Panc1 (cell line): ENCODE measurements around the gene GCFC2. TPM values are rescaled to one million over a fixed set of nuclear protein-coding genes. Genes with fewer than 3 reads are reported as not detected.

Source experiments
- ATAC-seq: fragments of 200-7000 bp; cut with Tn5 transposase; 2 replicates; pipeline ENCODE4 v1.9.1; 2020; ENCODE audit warnings: mild to moderate bottlenecking, moderate library complexity
- BruUV-seq: library from RNA; stranded (reverse); fragments of 400-500 nt; replicated peaks from 2 replicates; lab custom pipeline; 2021; lab: Mats Ljungman, UMichigan
- CTCF ChIA-PET: fragments of 300-600 bp; sonication (Branson Sonifier 250); formaldehyde crosslinking; loops from one replicate; lab custom pipeline; 2022; ENCODE audit warnings: antibody characterized with exemption; lab: Charles Lee
- POLR2A ChIA-PET: fragments of 300-600 bp; sonication (Branson Sonifier 250); formaldehyde crosslinking; loops from one replicate; lab custom pipeline; 2022; ENCODE audit warnings: antibody characterized with exemption; lab: Charles Lee
- DNase-seq: peaks from one replicate; pipeline ENCODE4 v3.0.0-alpha.2; 2010; ENCODE audit warnings: low read depth, low spot score
- H3K27ac ChIP-seq: 2 replicates; pipeline ENCODE4 v1.5.1; 2011; ENCODE audit warnings: mild to moderate bottlenecking, low read length, inconsistent platforms
- H3K27me3 ChIP-seq: fragments of 200-500 bp; sonication (Bioruptor generic); 2 replicates; pipeline ENCODE4 v1.6.0; 2014; ENCODE audit warnings: low read length, inconsistent platforms; ENCODE audit not compliant: control insufficient read depth, insufficient read depth
- H3K36me3 ChIP-seq: fragments of 200-500 bp; sonication (Bioruptor generic); 2 replicates; pipeline ENCODE4 v1.5.1; 2014; ENCODE audit warnings: inconsistent platforms, mild to moderate bottlenecking, low read length, moderate library complexity; ENCODE audit not compliant: control insufficient read depth, insufficient read depth
- H3K4me1 ChIP-seq: 2 replicates; pipeline ENCODE4 v1.5.1; 2011; ENCODE audit warnings: inconsistent platforms, mild to moderate bottlenecking, low read length, moderate library complexity; ENCODE audit not compliant: control insufficient read depth, insufficient read depth
- H3K4me3 ChIP-seq, 2 experiments: 2 replicates each; pipeline ENCODE4 v1.5.1; 2011 to 2012; ENCODE audit warnings: low read depth in 2 of 2, low read length in 2 of 2, mild to moderate bottlenecking in 2 of 2, inconsistent platforms in 1 of 2, moderate library complexity in 1 of 2
- H3K9me3 ChIP-seq: fragments of 200-500 bp; sonication (Bioruptor generic); 2 replicates; pipeline ENCODE4 v1.5.1; 2014; ENCODE audit warnings: low read depth, mild to moderate bottlenecking, inconsistent platforms, low read length, moderate library complexity; ENCODE audit not compliant: control insufficient read depth, insufficient read depth
- CTCF ChIP-seq: fragments of 450-650 bp; IDR thresholded peaks from 2 replicates; pipeline ENCODE4 v1.5.1; 2017; ENCODE audit warnings: mild to moderate bottlenecking
- POLR2AphosphoS5 ChIP-seq: IDR thresholded peaks from 2 replicates; pipeline ENCODE4 v1.6.1; 2012; ENCODE audit warnings: mild to moderate bottlenecking, low read depth, low read length, moderate library complexity
- SIN3A ChIP-seq: IDR thresholded peaks from 2 replicates; pipeline ENCODE4 v1.6.1; 2012; ENCODE audit warnings: low read depth, mild to moderate bottlenecking, low read length, moderate library complexity, borderline replicate concordance; ENCODE audit not compliant: insufficient read depth
- TCF7L2 ChIP-seq: IDR thresholded peaks from 2 replicates; pipeline ENCODE4 v1.6.1; 2011; ENCODE audit warnings: mild to moderate bottlenecking, low read depth, low read length, inconsistent platforms
- in situ Hi-C: cut with HindIII; loops from 2 replicates; pipeline ENCODE4 v1.10.0; 2016; ENCODE audit warnings: low sequenced_read_pairs, low pct_unique_long_range_greater_than_20kb
- intact Hi-C: fragments of 100-400 bp; cut with micrococcal nuclease; formaldehyde crosslinking; loops from one replicate; pipeline ENCODE4 v1.10.0; 2022; ENCODE audit not compliant: unreplicated experiment
- total RNA-seq: library from RNA; stranded (reverse); gene quantifications from one replicate; pipeline ENCODE4 v1.2.1, GENCODE V29; 2021; ENCODE audit not compliant: unreplicated experiment
- TF ChIP-seq, protein P1 (sequence below), 2 experiments: IDR thresholded peaks; 2 replicates each; pipeline ENCODE4 v1.6.1; 2011 to 2012; ENCODE audit warnings: low read depth in 2 of 2, control low read depth in 1 of 2, low read length in 1 of 2, mild to moderate bottlenecking in 1 of 2, moderate library complexity in 1 of 2; ENCODE audit not compliant: insufficient read depth in 1 of 2

The GCFC2 gene
- total RNA-seq, 1 experiment from 2014 or later: 26.3 TPM

DNA sequence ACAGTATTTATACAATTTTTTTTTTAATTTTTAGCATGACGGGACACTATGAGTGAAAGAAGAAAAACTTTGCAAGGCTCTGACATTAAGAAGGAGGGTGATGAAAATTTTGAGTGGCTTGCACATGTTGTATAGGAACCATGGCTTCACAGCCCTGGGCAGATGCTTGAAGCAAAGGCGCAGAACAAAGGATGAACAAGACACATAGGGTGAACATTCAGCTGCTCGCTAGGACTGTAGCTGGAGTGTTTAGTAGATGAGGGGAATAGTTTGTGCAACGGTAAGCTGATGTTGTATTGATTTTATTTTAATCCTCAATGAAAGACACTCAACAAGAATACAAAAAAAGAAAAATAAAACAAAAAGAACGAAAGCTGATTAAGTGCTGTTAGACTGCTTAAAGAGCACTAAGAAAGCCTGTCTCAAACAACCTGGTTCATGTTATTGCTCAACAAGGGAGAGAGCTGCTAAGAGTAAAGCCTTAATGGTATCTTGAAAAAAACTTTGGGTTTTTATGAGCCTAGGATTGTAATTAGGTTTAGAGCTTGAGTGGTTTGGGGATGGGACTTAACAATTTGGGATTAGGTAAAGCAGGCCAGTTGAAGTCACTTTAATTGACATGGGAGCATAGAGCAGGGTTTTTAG is 41.2 kb upstream of the GCFC2 start:
- Histone ChIP-seq H3K4me1 (no peaks in the 10 kb centered on the region), H3K27me3 (no peaks in the 10 kb centered on the region), H3K27ac (no peak overlapping the region), H3K4me3 (no peak overlapping the region), H3K36me3 (no peaks in the 10 kb centered on the region), H3K9me3 (no peaks in the 10 kb centered on the region)
- in situ Hi-C loops: no loop called here
- ChIA-PET CTCF (no interaction called here), POLR2A (no interaction called here)
- intact Hi-C loops: no loop called here
- no peak for ATAC-seq
- BruUV-seq: no TSS peak
- no peak for DNase-seq
- TF ChIP-seq TCF7L2 (no peak), POLR2AphosphoS5 (no peak), SIN3A (no peak)
- TF ChIP-seq, protein P1, sequence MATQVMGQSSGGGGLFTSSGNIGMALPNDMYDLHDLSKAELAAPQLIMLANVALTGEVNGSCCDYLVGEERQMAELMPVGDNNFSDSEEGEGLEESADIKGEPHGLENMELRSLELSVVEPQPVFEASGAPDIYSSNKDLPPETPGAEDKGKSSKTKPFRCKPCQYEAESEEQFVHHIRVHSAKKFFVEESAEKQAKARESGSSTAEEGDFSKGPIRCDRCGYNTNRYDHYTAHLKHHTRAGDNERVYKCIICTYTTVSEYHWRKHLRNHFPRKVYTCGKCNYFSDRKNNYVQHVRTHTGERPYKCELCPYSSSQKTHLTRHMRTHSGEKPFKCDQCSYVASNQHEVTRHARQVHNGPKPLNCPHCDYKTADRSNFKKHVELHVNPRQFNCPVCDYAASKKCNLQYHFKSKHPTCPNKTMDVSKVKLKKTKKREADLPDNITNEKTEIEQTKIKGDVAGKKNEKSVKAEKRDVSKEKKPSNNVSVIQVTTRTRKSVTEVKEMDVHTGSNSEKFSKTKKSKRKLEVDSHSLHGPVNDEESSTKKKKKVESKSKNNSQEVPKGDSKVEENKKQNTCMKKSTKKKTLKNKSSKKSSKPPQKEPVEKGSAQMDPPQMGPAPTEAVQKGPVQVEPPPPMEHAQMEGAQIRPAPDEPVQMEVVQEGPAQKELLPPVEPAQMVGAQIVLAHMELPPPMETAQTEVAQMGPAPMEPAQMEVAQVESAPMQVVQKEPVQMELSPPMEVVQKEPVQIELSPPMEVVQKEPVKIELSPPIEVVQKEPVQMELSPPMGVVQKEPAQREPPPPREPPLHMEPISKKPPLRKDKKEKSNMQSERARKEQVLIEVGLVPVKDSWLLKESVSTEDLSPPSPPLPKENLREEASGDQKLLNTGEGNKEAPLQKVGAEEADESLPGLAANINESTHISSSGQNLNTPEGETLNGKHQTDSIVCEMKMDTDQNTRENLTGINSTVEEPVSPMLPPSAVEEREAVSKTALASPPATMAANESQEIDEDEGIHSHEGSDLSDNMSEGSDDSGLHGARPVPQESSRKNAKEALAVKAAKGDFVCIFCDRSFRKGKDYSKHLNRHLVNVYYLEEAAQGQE (IDR thresholded peaks at IDR 0.05; ENCODE audit: insufficient read depth in 1 of 2, low read depth in 2 of 2, low read length in 1 of 2): no peak

DNA sequence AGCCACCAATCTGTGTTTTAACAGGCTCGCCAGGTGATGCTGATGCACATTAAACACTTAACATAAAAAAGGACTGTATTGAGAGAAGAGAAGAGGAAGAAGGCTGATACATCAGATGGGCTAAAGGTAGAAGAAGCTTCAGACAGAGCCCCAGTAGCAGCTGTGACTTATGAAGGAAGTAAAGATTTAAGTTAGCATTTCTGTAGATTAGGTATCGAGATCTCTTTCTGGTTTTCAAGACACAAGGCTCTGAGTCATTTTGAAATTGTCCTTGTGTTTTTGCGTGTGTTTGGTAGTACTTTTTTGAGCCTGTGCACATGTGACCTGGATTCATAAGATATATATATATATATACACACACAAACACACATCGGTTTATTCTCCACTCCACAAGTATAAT is 40.6 kb upstream of the GCFC2 start:
- DNase-seq (no peak), ATAC-seq (no peak)
- Histone ChIP-seq H3K27me3 (no peaks in the 10 kb centered on the region), H3K27ac (no peak overlapping the region), H3K4me3 (no peak overlapping the region), H3K9me3 (no peaks in the 10 kb centered on the region), H3K4me1 (no peaks in the 10 kb centered on the region), H3K36me3 (no peaks in the 10 kb centered on the region)
- in situ Hi-C loops (no loop called here), intact Hi-C loops (no loop called here)
- POLR2A ChIA-PET: no interaction called here
- CTCF ChIA-PET: no interaction called here
- TF ChIP-seq POLR2AphosphoS5 (no peak), CTCF (no peak), TCF7L2 (no peak), SIN3A (no peak)
- no TSS peak for BruUV-seq

GRCh38 chr2:75737961-75738360 is 27.2 kb upstream of the GCFC2 start:
- POLR2A ChIA-PET: no interaction called here
- in situ Hi-C loops: no loop called here
- Histone ChIP-seq H3K27ac (no peak overlapping the region), H3K36me3 (no peaks in the 10 kb centered on the region), H3K4me3 (no peak overlapping the region), H3K9me3 (no peaks in the 10 kb centered on the region), H3K27me3 (no peaks in the 10 kb centered on the region; the same call in 1 of the 2 replicates), H3K4me1 (no peaks in the 10 kb centered on the region)
- ATAC-seq (no peak), DNase-seq (no peak)
- no TSS peak for BruUV-seq
- TF ChIP-seq POLR2AphosphoS5 (no peak), TCF7L2 (no peak), SIN3A (no peak), CTCF (no peak)
- TF ChIP-seq, protein P1 (IDR thresholded peaks at IDR 0.05; ENCODE audit: insufficient read depth in 1 of 2, low read depth in 2 of 2, low read length in 1 of 2): no peak
- CTCF ChIA-PET: interaction anchor here (0.6 kb wide), 1 partner anchor 460 kb away, joined by 5 read pairs; no protein-coding TSS in a partner anchor
- intact Hi-C loops: no loop called here
